LNCAP (cell line): ENCODE measurements around the gene RUNX2.

ENCODE experiments used
- TF ChIP-seq, protein P1 (sequence below): fragments of 450-650 bp; IDR thresholded peaks from 2 replicates; pipeline ENCODE4 v1.5.1; 2017; ENCODE audit warnings: mild to moderate bottlenecking

The RUNX2 gene

DNA sequence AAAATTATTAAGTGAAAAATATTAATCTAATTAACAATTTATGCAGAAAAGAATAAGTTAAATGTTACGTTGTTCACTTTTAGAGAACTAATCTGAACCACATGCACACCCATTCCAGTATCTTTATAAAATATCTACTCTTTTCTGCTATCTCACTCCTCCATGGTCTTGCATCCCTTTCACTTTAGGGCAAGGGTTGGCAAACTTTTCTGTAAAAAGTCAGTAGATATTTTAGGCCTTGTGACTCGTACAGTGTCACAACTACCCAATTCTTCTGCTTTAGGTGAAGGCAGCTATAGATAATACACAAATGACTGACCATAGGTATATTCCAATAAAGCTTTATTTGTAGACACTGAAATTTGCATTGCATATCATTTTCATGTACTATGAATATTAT is 89.3 kb downstream of the RUNX2 start:
- TF ChIP-seq, protein P1, sequence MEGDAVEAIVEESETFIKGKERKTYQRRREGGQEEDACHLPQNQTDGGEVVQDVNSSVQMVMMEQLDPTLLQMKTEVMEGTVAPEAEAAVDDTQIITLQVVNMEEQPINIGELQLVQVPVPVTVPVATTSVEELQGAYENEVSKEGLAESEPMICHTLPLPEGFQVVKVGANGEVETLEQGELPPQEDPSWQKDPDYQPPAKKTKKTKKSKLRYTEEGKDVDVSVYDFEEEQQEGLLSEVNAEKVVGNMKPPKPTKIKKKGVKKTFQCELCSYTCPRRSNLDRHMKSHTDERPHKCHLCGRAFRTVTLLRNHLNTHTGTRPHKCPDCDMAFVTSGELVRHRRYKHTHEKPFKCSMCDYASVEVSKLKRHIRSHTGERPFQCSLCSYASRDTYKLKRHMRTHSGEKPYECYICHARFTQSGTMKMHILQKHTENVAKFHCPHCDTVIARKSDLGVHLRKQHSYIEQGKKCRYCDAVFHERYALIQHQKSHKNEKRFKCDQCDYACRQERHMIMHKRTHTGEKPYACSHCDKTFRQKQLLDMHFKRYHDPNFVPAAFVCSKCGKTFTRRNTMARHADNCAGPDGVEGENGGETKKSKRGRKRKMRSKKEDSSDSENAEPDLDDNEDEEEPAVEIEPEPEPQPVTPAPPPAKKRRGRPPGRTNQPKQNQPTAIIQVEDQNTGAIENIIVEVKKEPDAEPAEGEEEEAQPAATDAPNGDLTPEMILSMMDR = no peak

DNA sequence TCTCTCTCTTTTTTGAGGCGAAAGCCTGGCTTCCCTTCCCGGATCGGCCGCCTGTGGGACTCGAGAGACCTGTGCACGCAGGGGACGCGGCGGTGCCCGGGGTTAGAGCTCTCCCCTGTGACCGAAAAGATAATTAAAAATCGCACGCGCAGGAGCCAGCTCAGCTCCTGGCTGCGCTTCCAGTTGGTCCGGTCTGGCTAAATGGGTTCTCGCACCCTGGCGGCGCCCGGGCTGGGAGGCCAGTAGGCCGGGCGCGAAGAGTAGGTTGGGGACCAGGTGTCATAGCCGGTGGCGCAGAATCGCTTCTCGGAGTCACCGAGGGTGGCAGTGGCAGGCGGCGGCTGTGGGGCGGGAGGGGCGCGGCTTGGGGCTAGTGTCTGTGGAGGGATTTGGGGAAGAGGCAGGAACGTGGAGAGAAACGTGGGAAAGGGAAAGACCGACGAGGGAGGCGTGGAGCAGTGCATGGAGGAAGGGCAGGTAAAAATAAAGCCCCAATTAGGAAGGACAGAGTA is 91.5 kb downstream of the RUNX2 start:
- TF ChIP-seq, protein P1 = peak; percentile 66

DNA sequence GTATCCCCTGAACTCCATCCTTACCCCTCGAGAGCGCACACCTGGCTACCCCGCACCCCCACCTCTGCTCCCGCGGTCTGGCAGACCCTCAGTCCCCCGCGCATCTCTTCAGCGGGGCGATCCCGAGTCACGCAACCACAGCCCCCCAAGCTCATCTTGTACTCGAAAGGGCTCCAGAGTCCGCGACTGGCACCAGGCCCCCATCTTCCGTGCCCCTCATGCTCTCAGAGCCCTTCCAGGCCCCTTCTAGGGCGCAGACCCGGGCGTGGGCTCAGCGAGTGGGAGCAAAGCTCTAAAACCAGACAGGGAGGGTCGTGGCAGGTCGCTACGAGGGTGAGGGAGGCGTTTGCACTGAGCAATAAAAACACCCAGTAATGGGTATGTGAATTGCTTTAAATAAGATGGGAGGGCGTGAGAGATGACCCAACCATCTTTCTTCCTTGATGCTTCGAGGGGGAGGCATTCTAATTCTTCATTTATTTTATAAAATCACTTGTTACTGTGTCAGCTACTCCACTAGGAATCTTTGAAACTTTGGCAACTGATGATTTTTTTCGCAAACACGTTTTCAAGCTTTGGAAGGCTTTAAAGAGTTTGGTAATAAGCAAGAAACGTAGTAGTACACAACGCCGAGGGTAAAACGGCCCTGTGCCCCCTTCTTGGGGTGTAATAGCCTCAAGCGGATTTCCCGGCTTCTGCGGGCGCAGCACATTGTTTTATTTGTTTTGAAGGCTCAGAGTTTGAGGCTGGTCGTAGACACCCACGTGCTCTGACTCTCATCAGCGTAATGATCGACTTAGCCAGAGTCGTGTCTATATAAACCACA is 92.2 kb downstream of the RUNX2 start:
- TF ChIP-seq, protein P1 = no peak

DNA sequence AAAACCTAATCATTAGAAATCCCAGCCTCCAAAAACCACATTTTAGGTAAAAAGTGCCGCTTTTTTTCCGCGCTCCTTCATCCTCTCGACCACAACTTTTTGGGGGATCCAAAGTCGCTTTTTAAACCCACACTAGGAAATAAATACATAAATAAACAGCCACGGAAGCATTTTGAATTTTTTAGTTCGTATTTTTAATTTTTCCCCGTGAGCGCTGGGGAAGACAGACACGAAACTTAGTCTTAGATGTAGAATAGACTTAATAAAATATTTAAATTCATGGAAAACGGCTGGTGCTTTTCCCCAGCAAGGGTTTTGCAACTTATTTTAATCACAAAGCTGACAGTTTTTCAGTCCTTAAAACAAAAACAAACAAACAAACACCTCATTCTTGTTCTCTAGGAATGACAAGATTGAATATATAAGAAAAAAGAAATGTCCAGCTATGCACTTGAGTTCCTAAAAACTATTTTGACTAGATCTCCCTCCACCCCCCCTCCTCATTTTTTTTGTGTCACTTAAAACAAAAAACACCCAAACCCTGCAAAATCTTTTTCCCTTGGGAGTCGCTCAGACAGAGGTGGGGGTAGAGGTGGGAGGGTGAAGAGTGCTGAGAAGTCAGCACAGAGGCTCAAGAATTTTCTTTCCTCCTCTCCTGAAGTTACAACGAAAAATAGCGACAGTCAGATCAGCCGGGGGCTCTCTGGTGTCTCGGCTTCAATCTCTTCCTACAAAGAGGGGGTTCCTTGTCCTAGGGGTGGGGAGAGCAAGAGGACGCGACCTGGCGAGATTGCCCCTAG is 93.0 kb downstream of the RUNX2 start:
- TF ChIP-seq, protein P1 = no peak

DNA sequence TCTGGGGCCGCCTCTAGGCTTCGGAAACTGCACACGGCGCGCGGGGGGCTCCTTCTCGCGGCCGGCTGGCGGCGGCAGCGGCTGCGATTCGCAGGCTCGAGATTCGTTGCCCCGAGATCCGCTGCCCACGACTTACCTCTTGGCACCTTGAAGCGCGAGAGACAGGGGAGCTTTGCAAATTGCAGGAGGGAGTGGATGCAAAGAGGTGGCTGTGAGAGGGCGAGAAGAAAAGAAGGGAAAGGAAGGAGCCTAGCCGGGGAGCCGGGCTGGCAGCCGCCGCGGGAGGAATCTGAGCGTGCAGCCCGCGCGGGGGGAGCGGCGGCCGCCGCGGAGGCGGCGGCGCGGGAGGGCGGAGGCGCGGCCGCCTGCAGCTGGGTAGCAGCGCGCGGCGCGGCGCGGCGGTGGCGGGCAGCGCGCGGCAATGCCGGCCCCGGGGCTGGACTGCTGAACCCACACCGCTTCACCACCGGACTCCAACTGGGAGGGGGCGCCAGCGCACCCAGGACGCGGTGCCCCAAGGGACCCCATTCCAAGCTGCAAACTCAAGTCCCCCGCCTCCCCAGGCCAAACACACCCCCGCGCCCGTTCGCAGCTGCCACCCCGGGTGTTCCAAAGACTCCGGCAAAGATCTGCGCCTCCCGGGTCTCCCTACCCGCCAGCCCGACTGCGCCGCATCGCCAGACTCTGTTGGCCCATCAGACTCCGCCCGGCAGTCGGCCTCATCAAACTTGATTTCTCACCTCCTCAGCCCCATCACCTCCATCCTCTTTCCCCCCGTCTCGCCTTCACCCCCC is 93.8 kb downstream of the RUNX2 start:
- TF ChIP-seq, protein P1 = peak; percentile 11; the same call in 1 of the 2 replicates

DNA sequence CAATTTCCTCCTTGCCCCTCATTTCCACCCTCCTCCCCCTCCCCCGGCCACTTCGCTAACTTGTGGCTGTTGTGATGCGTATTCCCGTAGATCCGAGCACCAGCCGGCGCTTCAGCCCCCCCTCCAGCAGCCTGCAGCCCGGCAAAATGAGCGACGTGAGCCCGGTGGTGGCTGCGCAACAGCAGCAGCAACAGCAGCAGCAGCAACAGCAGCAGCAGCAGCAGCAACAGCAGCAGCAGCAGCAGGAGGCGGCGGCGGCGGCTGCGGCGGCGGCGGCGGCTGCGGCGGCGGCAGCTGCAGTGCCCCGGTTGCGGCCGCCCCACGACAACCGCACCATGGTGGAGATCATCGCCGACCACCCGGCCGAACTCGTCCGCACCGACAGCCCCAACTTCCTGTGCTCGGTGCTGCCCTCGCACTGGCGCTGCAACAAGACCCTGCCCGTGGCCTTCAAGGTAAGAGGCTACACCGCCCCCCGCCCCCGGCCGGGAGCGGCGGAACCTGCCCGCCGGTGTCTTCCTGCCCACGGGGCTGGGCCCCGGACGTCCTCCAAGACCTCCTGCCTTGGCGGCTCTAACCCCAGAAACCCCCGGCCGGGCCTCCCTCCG is 94.5 kb downstream of the RUNX2 start:
- TF ChIP-seq, protein P1 = no peak
